ENCODE measurements around the gene ESPNL.

Gene ESPNL

GRCh38 chr2:238116298-238117198, 16.4 kb downstream of the ESPNL start:
- TF ChIP-seq EZH2phosphoT487 (IDR thresholded peaks at IDR 0.05; ENCODE audit: borderline replicate concordance), result no peak
- TF ChIP-seq CTCF (conservative IDR thresholded peaks at IDR 0.05; ENCODE audit: low read length), result no peak
- Histone ChIP-seq H2AFZ (ENCODE audit: low read length) (no peak overlapping the region), H4K20me1 (ENCODE audit: insufficient read depth, low read length, poor library complexity, severe bottlenecking) (no peaks in the 10 kb centered on the region), H3F3A (ENCODE audit: low read depth) (no peaks in the 10 kb centered on the region), H3K9me2 (replicated peaks; ENCODE audit: low read depth, low read length) (no peaks in the 10 kb centered on the region), H3K4me3 (ENCODE audit: low read length, poor library complexity, severe bottlenecking) (no peak overlapping the region), H3K27me3 (ENCODE audit: insufficient read depth, low read length, poor library complexity, severe bottlenecking) (no peaks in the 10 kb centered on the region), H3K4me2 (ENCODE audit: low read depth, low read length, poor library complexity, severe bottlenecking) (no peak overlapping the region), H3K4me1 (ENCODE audit: insufficient read depth, low read length, poor library complexity, severe bottlenecking) (no peaks in the 10 kb centered on the region), H3K79me2 (ENCODE audit: insufficient read depth, low read length) (no peaks in the 10 kb centered on the region), H3K9ac (ENCODE audit: low read depth, low read length, poor library complexity, severe bottlenecking) (no peak overlapping the region), H3K36me3 (ENCODE audit: insufficient read depth, low read length) (no peaks in the 10 kb centered on the region), H3K9me3 (ENCODE audit: insufficient read depth, low read depth, low read length) (0 out of 2 replicates have a peak, but pooled peaks cover 3% of the 10 kb centered on the region)

- 0 out of 2 replicates have a peak, but pooled peaks cover 3% of the 10 kb centered on the region for H3K9me3 ChIP-seq (ENCODE audit: insufficient read depth, low read depth, low read length)
- no peaks in the 10 kb centered on the region for H3K9me2 ChIP-seq (replicated peaks; ENCODE audit: low read depth, low read length)
- H2AFZ ChIP-seq (ENCODE audit: low read length), result no peak overlapping the region
- TF ChIP-seq CTCF (conservative IDR thresholded peaks at IDR 0.05; ENCODE audit: low read length) (no peak), EZH2phosphoT487 (IDR thresholded peaks at IDR 0.05; ENCODE audit: borderline replicate concordance) (no peak)
- H3K27me3 ChIP-seq (ENCODE audit: insufficient read depth, low read length, poor library complexity, severe bottlenecking), result no peaks in the 10 kb centered on the region
- H3K9ac ChIP-seq (ENCODE audit: low read depth, low read length, poor library complexity, severe bottlenecking), result no peak overlapping the region
- no peaks in the 10 kb centered on the region for H3K4me1 ChIP-seq (ENCODE audit: insufficient read depth, low read length, poor library complexity, severe bottlenecking)
- no peak overlapping the region for H3K4me2 ChIP-seq (ENCODE audit: low read depth, low read length, poor library complexity, severe bottlenecking)
- no peaks in the 10 kb centered on the region for H3K79me2 ChIP-seq (ENCODE audit: insufficient read depth, low read length)
- H3K4me3 ChIP-seq (ENCODE audit: low read length, poor library complexity, severe bottlenecking), result no peak overlapping the region
- H3F3A ChIP-seq (ENCODE audit: low read depth), result no peaks in the 10 kb centered on the region
- no peaks in the 10 kb centered on the region for H3K36me3 ChIP-seq (ENCODE audit: insufficient read depth, low read length)
- no peaks in the 10 kb centered on the region for H4K20me1 ChIP-seq (ENCODE audit: insufficient read depth, low read length, poor library complexity, severe bottlenecking)
Observed at GRCh38 chr2:238117199-238118154, 17.3 kb downstream of the ESPNL start.

- Histone ChIP-seq H3K9me3 (ENCODE audit: insufficient read depth, low read depth, low read length) (no peaks in the 10 kb centered on the region), H3K27me3 (ENCODE audit: insufficient read depth, low read length, poor library complexity, severe bottlenecking) (no peaks in the 10 kb centered on the region), H4K20me1 (ENCODE audit: insufficient read depth, low read length, poor library complexity, severe bottlenecking) (no peaks in the 10 kb centered on the region), H3K36me3 (ENCODE audit: insufficient read depth, low read length) (no peaks in the 10 kb centered on the region), H3K4me1 (ENCODE audit: insufficient read depth, low read length, poor library complexity, severe bottlenecking) (no peaks in the 10 kb centered on the region), H3K9ac (ENCODE audit: low read depth, low read length, poor library complexity, severe bottlenecking) (no peak overlapping the region), H3K79me2 (ENCODE audit: insufficient read depth, low read length) (no peaks in the 10 kb centered on the region), H3K9me2 (replicated peaks; ENCODE audit: low read depth, low read length) (no peaks in the 10 kb centered on the region), H3F3A (ENCODE audit: low read depth) (no peaks in the 10 kb centered on the region), H3K4me3 (ENCODE audit: low read length, poor library complexity, severe bottlenecking) (no peak overlapping the region), H3K4me2 (ENCODE audit: low read depth, low read length, poor library complexity, severe bottlenecking) (no peak overlapping the region), H2AFZ (ENCODE audit: low read length) (no peak overlapping the region)
- TF ChIP-seq EZH2phosphoT487 (IDR thresholded peaks at IDR 0.05; ENCODE audit: borderline replicate concordance) (no peak), CTCF (conservative IDR thresholded peaks at IDR 0.05; ENCODE audit: low read length) (no peak)
Observed at GRCh38 chr2:238119756-238120462, 19.8 kb downstream of the ESPNL start.
